Measurements from ENCODE around the gene ZNF460.

GRCh38 chr19:57293719-57294118 is 13.4 kb downstream of the ZNF460 start:
- no peak for TF ChIP-seq REST (IDR thresholded peaks at IDR 0.05)
- no peak for TF ChIP-seq CHD2 (IDR thresholded peaks at IDR 0.05; ENCODE audit: low read length, partially characterized antibody)
- no peak for TF ChIP-seq NR3C1 (IDR thresholded peaks at IDR 0.05)
- no peak for TF ChIP-seq CTCF (IDR thresholded peaks at IDR 0.05)
- no peak for TF ChIP-seq JUNB (IDR thresholded peaks at IDR 0.05)
- no peak for TF ChIP-seq HOXA7 (CRISPR knock-in tag; IDR thresholded peaks at IDR 0.05)
- TF ChIP-seq MYC (IDR thresholded peaks at IDR 0.05; ENCODE audit: borderline replicate concordance, low read length), result no peak
- TF ChIP-seq ZC3H11A (IDR thresholded peaks at IDR 0.05), result no peak
- no peak for TF ChIP-seq MAZ (IDR thresholded peaks at IDR 0.05; ENCODE audit: borderline replicate concordance, low read depth, low read length)
- TF ChIP-seq JUN (IDR thresholded peaks at IDR 0.05), result no peak

All from A549 (cell line).